Muscle of arm (tissue), 12 donors: ENCODE measurements around the gene SERPINB7. TPM values are rescaled to one million over a fixed set of nuclear protein-coding genes. Genes with fewer than 3 reads are reported as not detected.

Experiments
- DNase-seq: peaks from one replicate; pipeline ENCODE4 v3.0.0-alpha.2; 2013
- polyA plus RNA-seq, 12 donors: library from polyadenylated mRNA; unstranded; fragments of 120-200 nt; gene quantifications; one replicate each; pipeline ENCODE4 v1.2.1, GENCODE V29; 2013; ENCODE audit not compliant: insufficient read length in 12 of 12

SERPINB7 gene
- polyA plus RNA-seq, 12 donors = 0.20 to 48.1 (median 14.2) TPM; not detected in 7

DNA sequence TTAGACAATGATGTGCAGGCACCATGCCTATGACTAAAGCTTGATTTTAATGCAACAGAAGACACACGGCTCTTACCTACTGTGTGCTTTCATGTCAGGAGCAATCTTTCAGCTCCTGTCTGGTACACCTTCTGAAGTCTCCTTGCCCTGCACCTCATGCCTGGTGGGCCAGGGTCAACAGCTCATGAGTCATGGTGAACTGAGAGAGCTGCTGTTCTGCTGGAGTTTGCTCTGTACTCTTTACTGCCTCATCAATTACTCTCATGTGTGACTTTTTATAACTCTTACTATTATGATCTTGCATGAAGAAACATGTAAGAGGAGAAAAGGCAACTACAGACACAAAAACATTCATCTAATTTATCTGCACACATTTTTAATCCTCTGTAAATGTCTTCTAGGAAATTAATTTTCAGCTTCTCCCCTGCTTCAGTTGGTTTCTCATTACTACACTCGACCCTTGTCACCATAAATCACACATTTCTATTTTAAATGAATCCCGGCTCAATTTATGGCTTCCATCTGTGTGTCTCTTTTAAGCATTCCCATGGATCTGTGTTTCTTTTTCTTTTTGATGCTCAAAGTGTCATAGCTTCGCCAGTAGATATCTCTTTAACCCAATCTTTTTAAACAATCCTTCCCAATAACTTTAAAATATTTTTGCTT, 9.7 kb downstream of the SERPINB7 start:
- DNase-seq = no peak

DNA sequence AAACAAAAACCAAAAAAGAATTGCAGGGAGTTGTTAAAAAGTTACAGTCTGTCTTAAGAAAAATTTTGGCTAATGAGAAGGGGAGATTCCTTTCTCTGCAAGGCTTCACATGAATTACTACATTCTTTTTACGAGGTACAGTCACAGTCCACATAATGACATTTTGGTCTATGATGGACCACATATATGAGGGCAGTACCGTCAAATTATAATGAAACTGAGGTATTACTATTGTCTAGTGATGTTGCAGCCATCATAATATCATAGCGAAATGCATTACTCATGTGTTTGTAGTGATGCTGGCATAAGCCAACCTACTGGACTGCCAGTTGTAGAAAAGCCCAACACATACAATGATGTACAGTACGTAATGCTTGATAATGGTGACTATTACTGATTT, 12.5 kb downstream of the SERPINB7 start:
- no peak for DNase-seq

GRCh38 chr18:63788447-63789096, 13.4 kb downstream of the SERPINB7 start:
- DNase-seq = no peak

GRCh38 chr18:63789327-63789726, 14.1 kb downstream of the SERPINB7 start:
- no peak for DNase-seq

GRCh38 chr18:63795606-63796005, 20.4 kb downstream of the SERPINB7 start:
- no peak for DNase-seq

DNA sequence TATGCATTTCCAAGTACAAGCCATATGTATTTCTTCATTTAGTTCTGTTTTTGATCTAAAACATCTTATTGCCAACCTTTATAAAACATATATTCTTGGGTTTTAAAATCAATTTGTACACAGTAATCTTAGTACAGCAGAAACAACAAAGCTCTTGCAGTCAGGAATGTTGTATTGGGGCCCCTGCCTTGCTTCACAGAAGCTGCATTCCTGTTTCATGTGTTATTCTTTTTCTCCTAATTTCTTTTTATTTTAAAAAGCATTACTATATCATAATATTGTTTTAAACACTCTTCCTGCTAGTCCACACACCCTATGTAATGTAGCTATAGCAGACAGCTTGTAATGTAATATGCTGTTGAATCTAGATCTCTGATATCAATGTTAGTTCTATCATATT, 24.0 kb downstream of the SERPINB7 start:
- DNase-seq = no peak

DNA sequence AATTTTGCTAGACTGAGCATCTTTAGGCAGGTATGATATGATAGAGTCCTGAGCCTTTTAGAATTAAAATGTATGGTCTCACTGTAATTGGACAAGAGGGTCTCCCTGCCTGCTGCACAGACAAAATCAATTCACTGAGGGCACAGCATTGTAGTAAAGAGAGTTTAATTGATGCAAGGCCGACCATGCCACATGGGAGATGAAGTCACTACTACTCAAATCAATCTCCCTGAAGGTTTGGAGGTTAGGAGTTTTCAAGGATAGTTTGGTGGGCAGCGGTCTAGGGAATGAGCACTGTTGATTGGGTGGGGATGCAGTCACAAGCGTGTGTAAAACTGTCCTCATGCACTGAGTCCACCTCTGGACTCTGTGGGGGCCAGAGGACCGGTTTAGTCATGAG, 26.1 kb downstream of the SERPINB7 start:
- no peak for DNase-seq

DNA sequence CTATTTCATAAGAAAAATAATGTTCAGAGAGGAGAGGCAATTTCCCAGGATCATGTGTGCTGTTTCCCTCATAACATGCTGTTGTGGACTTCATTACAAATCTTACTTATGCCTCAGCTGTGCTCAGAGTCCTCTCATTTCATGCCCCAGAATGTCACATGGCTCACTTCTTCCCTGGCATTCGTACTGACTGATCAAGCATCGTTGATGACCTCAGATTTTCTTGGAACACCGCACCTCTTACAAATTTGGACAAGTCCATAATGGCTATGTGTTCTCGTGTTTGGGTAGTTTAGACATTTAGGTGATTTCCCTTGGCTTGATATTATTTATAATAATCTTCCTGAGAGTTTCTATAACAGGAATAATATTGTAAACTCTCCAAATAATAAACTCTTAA, 32.9 kb downstream of the SERPINB7 start:
- no peak for DNase-seq

DNA sequence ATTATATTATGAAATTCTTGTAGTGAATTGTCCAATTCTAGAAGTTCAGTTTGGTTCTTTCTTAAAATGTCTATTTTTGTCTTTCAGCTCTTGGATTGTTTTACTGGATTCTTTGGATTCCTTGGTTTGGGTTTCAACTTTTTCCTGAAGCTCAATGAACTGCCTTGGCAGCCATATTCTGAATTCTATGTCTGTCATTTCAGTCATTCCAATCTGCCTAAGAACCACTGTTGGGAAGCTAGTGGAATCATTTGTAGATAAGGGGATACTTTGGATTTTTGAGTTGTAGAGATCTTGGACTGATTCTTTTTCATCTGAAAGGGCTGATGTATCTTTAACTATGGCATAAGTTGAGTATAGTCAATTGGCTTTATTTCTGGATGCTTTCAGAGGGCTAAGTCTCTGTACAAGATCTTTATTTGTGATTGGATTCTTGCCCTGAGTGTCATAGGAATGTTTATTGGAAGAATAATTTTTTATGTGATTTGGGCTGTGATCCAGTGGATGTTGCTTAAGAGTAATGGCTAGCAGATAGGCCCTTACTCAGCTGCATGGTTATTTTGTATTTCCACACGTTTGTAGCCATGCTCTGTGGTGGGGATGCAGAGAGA, 42.3 kb downstream of the SERPINB7 start:
- peak; percentile 4 for DNase-seq

GRCh38 chr18:63818212-63818611, 43.0 kb downstream of the SERPINB7 start:
- no peak for DNase-seq

DNA sequence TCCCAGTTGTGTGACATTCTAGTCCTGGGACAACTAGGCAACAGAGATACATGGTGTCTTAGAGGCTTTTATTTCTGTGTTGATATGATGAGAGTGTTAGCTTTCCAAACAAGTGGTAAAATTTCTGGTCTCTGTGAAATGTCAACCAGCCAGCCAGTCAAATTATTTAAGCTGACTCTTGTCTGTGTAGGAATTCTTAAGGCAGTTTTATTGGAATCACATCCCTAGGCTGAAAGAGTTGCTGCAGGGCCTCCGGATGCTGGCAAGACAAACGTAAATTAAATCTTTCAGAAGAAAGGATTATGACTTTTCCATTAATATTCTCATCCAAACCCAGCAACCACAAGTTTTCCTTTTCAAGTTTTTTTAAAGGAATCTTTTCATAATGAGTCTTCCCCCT, 44.6 kb downstream of the SERPINB7 start:
- peak; percentile 4 for DNase-seq

DNA sequence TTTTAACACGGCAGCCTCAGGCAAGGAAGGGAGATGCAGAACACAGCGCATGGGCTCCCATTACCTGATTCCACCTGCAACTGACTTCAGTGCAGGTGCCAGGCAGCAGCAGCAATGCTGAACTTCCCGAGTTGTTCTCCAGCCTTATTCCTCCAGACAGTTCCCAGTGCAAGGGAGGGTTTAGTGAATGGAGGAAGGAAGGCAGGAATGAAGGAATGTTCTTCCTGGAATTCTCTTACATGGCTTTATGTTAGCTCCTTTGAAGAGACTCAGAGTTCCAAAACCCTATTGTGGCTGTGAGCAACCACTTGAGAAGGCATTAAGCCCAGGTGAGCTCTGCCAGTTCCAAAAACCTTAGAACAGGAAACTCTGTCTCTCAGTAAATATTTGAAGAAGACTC, 45.5 kb downstream of the SERPINB7 start:
- no peak for DNase-seq

DNA sequence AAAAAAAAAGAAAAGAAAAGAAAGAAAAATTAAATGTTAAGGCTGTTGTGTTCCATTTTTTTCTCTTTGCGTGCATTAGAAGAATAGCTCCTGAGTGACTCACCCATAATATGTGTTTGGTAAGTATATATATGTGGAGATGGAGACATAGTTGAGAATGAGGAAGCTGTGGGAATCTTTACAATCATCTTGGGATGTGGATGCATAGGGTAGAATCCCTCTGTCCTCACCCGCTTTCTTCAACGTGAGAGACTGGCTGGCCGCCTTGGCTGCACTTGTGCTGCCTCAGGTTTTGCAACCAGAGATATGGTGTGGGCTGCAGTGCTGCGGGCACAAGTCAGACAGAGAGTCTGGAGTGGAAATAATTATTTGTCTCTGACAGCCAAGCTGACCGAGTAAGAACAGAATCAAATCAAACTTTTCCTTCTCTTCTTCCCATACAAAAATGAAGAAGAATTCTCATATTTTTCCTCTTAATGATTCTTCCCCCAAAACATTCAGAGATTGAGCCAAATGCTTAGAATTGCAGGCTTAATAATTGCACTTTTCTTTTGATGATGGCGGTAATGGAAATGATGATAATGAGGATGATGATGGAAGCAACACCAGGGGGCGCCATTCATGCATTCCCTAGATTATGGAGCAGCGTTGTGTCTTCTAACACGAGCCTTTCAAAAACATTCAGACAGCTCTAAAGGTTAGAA, 48.5 kb downstream of the SERPINB7 start:
- DNase-seq = no peak

DNA sequence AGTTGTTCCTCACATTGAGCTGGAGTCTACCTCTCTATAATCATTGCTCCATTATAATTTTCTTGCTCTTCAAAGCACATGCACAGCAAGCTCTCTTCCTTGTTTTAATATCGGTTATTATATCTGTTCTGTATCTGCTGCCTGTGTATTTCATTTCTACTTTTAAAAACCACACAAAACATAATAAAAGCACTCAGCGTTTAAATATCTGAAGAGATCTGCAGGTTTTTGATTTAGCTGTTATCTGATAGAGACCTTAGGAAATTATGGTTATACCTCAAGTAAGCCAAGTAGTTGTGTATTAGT, 49.0 kb downstream of the SERPINB7 start:
- no peak for DNase-seq

GRCh38 chr18:63828120-63828519, 52.9 kb downstream of the SERPINB7 start:
- no peak for DNase-seq

GRCh38 chr18:63828656-63829055, 53.4 kb downstream of the SERPINB7 start:
- no peak for DNase-seq

DNA sequence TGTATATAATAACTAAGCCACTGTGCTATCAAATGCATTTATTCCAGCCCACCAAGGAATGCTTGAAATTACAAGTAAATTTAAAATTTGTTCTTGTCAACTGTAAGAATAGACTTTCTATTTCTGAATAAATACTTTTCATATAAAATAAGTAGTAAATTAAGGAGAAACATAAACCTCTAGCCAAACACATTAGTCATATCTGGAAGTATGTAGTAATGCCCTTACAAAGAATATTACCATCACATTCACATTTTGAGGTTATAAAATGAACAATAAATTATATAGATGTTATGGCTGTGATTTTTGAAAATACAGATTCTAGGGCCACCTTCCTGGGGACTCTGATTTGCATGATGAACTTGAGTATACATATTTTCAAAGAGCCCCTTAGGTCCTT, 54.7 kb downstream of the SERPINB7 start:
- DNase-seq = no peak

DNA sequence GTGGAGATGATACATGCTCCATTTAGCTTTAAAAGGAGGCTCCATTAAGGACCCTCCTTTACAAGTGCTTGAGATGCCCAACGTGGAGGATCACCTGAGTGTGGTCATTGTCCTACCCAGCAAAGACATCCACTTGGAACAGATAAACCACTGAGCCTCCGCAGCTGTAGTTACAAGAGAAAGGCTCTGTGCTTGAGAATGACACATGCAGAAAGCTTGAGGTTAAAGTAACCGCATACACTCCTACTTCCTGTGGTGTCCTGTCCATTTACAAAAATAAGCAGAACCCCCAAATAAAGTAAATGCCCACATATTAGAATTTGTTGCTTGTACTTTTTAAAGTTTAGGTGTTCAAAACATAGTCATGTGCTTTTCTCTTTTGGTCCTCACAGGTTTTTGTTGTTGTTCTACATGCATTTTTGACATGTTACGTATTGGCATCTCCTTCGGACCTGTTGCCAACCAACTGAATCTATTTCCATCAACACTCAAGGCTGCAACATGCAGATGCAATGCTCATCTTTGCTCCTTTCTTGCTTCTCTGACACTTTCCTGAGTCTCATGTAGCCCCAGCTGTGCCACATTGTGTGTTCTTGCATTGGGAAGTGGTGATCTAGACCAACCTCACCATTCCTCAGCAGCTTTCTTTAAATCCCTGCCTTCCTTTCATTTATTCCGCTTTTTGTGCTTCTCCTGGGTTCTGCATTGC, 56.0 kb downstream of the SERPINB7 start:
- no peak for DNase-seq

DNA sequence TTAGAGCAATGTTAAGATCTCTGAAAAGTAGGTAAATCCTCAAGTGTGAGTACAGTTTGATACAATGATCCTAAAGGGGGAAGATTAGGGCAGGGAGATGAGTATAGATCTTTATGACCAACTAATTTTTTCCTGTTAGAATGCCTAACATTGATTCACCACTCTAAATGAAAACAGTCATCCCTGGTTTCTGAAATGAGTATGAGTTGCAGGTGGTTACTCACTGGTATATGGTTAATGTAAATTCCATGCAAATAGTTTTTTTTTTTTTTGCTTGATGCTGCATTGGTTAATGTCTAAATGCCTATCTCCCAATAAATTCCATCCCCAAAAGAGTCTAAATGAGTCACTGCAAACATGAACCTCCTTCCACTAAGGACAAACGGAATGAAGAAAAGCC, 57.3 kb downstream of the SERPINB7 start:
- DNase-seq = no peak

DNA sequence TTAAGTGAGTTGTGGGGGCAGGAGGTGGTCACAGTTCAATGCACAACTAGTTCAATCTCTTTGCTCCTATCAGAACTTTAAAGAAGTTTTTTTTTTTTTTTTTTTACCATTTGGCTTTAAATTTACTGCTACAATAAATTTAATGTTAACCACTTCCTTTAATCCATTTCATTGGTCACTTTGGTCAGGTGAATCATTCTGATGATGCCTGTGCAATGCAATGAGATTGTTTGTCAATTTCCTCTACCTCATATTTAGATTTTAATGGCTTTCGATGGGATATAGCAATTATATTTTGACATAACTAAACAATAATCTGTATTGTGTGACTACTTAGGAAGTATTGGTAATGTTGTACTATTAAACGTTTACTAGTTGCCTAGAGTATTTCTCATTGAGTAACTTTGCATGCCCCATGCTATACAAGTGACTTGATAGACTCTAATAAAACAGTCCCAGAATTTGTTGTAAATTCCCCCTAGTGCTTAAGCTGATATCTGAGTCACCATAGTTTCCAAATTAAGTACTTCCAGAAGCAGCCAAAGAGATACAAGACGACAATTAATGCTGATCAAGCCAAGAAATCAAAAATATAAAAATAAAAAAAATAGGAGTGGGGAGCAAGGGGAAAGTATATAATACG, 59.4 kb downstream of the SERPINB7 start:
- DNase-seq = no peak

DNA sequence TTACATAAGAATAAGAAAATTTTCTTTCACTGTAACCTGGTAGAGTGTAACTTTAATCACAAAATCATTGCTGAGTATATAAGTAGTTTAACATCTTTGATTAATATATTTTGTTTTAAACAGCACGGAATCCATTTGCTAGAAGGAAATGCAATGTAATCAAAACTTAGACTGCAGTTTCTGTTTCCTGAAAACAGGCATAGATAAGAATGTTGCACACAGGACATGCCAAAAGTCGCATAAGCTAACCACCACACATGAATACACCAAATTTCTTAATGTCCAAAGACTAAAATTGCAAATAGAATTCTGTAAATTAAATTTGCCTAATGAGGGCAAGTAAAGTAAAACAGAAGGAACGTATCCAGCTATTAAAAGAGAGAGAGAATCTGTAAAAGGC, 61.2 kb downstream of the SERPINB7 start:
- no peak for DNase-seq

GRCh38 chr18:63837590-63837989, 62.4 kb downstream of the SERPINB7 start:
- DNase-seq = no peak
